GM12865 (cell line): ENCODE results near the gene SPACA1.

Experiments used
- DNase-seq: peaks from one replicate; pipeline ENCODE4 v3.0.0; 2010; ENCODE audit warnings: low read depth
- H3K4me3 ChIP-seq: 2 replicates; pipeline ENCODE4 v1.5.1; 2011; ENCODE audit warnings: mild to moderate bottlenecking, low read depth, low read length, control low read depth
- CTCF ChIP-seq: IDR thresholded peaks from 2 replicates; pipeline ENCODE4 v1.5.1; 2011; ENCODE audit warnings: low read length, control low read depth, low read depth, inconsistent platforms; ENCODE audit not compliant: insufficient read depth; ENCODE audit errors: missing control alignments

Gene SPACA1

GRCh38 chr6:88048578-88048977 lies 937 bp downstream of the SPACA1 start:
- no peak for TF ChIP-seq CTCF
- no peak for DNase-seq
- no peak overlapping the region for H3K4me3 ChIP-seq

GRCh38 chr6:88050140-88050818 lies 2.6 kb downstream of the SPACA1 start:
- DNase-seq: no peak
- TF ChIP-seq CTCF: no peak
- H3K4me3 ChIP-seq: no peak overlapping the region

DNA sequence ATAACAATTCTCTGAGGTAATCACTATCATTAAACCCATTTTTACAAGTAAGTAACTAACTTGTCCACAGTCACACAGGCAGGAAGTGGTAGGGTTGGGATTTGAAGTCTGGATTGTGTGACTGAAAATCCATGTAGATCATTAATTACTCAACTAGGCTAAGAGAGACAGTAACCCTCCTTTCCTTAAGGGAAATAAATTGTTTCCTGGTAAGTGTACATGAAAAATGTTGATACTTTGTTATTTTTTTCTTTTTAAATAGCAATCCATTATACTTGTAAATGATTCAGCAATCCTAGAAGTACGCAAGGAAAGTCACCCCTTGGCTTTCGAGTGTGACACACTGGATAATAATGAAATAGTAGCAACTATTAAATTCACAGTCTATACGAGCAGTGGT lies 11.6 kb downstream of the SPACA1 start:
- TF ChIP-seq CTCF: no peak
- DNase-seq: no peak
- H3K4me3 ChIP-seq: no peak overlapping the region

DNA sequence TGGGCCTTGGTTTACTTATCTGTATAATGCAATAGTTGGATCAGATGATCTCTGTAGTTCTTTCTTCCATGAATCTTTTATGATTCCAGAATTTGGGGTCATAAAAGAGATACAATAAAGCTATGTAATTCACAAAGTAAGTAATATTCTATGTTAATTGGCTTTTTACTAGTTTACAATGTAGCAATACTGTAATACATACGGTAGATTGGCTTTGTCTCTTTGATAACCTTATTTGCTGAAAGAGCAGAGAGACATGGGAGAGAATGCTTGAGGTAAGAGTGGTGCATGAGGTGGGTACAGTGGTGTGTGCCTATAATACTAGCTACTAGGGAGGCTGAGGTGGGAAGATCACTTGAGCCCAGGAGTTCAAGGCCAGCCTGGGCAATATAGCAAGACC lies 14.7 kb downstream of the SPACA1 start:
- no peak for DNase-seq
- no peak for TF ChIP-seq CTCF
- no peak overlapping the region for H3K4me3 ChIP-seq

GRCh38 chr6:88072462-88072861 lies 24.8 kb downstream of the SPACA1 start:
- no peak for DNase-seq
- no peak overlapping the region for H3K4me3 ChIP-seq
- TF ChIP-seq CTCF: no peak

DNA sequence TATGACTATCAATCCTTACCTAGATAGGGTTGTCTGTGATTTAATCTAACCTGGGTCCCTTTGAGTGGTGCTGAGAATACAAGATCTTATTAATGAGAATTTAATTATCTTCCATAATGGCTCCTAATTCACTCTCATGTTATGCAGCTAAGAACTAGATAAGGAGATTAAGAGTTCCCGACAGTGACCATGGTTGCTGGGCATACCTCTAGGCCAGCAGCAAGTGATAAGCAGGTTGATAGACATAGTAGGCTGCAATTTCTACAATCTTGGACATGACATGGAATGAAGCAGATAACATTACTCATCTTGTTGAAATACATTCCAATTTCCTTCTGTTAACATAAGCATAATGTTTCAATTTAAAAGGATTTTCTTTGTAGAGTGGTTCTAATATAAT lies 27.1 kb downstream of the SPACA1 start:
- no peak overlapping the region for H3K4me3 ChIP-seq
- DNase-seq: no peak
- TF ChIP-seq CTCF: no peak

DNA sequence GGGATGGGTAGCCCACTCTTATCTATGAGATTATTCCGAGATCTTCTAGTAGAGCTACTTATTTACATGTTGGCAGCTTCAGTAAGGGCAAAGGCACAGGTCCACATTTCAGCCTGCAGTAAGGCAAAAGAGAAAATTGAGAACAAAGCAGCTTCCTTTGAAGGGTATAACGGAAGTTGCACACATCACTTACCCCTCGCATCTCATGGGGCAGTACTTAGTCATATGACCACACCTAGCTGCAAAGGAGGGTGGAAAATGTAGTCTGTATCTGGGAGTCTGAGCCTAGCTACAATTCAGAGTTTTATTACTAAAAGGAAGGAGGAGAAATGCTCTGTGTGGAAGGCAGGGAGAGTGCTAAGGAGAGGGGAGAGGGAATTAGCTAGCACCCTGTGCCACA lies 29.7 kb downstream of the SPACA1 start:
- no peak for TF ChIP-seq CTCF
- no peak overlapping the region for H3K4me3 ChIP-seq
- peak; percentile 21 for DNase-seq
